SU-DHL-6 (cell line): ENCODE results near the gene SNX6.

Experiments used
- CTCF ChIP-seq: fragments of 200-600 bp; sonication (generic); IDR thresholded peaks from one replicate; pipeline ENCODE4 v1.5.1; 2017; ENCODE audit warnings: antibody characterized with exemption, mild to moderate bottlenecking, low read length, moderate library complexity; ENCODE audit not compliant: insufficient read depth, poor library complexity, severe bottlenecking
- EZH2phosphoT487 ChIP-seq: fragments of 200-600 bp; sonication (generic), shearing (Covaris generic); conservative IDR thresholded peaks from 2 replicates; pipeline ENCODE4 v1.6.1; 2018; ENCODE audit warnings: mild to moderate bottlenecking, antibody characterized with exemption, low read length, moderate library complexity, mixed read lengths

- TF ChIP-seq CTCF, result no peak
- no peak for TF ChIP-seq EZH2phosphoT487
Observed at GRCh38 chr14:34633742-34634141, 3.8 kb upstream of the SNX6 start.
